Pancreas (tissue), 10 donors: Measurements from ENCODE around the gene FCRLB. TPM values are rescaled to one million over a fixed set of nuclear protein-coding genes. Genes with fewer than 3 reads are reported as not detected.
"Not testable (repeated sequence)": the region's sequence is repeated elsewhere in the genome, so short reads cannot be mapped to it uniquely, and the experiment has no call there.

Experiments
- ATAC-seq, 4 donors: fragments of 200-7000 bp; cut with Tn5 transposase; one replicate each; pipeline versions ENCODE4 v1.8.0 to v1.9.1; 2020; ENCODE audit warnings: mild to moderate bottlenecking in 4 of 4, moderate library complexity in 4 of 4
- DNase-seq, 6 donors: peaks; one replicate each; pipeline ENCODE4 v3.0.0-alpha.2; 2020
- FAIRE-seq: peaks from 2 replicates; lab custom pipeline; 2012; peaks lifted over from hg19 to GRCh38; lab: Jason Lieb, UNC
- H3K27ac ChIP-seq, 4 donors: fragments of 200-600 bp; sonication (generic); 1 replicate in 3 of 4; 2 replicates in 1 of 4; pipeline versions ENCODE4 v1.5.0 to v1.8.0; 2020
- H3K27me3 ChIP-seq, 4 donors: fragments of 200-600 bp; one replicate each; pipeline ENCODE4 v1.8.0; 2021
- H3K36me3 ChIP-seq, 3 donors: fragments of 200-600 bp; sonication (generic) in 1 of 3; one replicate each; pipeline versions ENCODE4 v1.5.0 to v1.8.0; 2020 to 2021
- H3K4me1 ChIP-seq, 3 donors: fragments of 200-600 bp; one replicate each; pipeline ENCODE4 v1.8.0; 2021
- H3K4me3 ChIP-seq, 4 donors: fragments of 200-600 bp; sonication (generic) in 2 of 4; one replicate each; pipeline versions ENCODE4 v1.5.0 to v1.8.0; 2020 to 2021
- H3K9me3 ChIP-seq, 4 donors: fragments of 200-600 bp; one replicate each; pipeline ENCODE4 v1.8.0; 2021
- WGBS, 2 donors: extraction: QIAGEN DNeasy Blood & Tissue Kit; methylation state at CpG; one replicate each; pipeline ENCODE4 v1.1.7; 2013; 5-methylcytosine and 5-hydroxymethylcytosine counted together
- intact Hi-C, 3 donors: fragments of 100-400 bp; cut with DNase I; formaldehyde crosslinking; loops; one replicate each; pipeline versions ENCODE4 v1.11.1 to v1.14.2; 2022
- polyA plus RNA-seq, 2 donors: library from polyadenylated mRNA; stranded (reverse); fragments of 200-250 nt; gene quantifications; one replicate each; pipeline ENCODE4 v1.2.3, GENCODE V29; 2013
- total RNA-seq, 6 donors: library from RNA; stranded (reverse); fragmentation: NEBNext Ultra II Directional in 4 of 6; extraction: Animal tissue kit (Norgen Biotek cat#: 25700) in 4 of 6; gene quantifications; one replicate each; pipeline versions ENCODE4 v1.2.1 to v1.2.4, GENCODE V29; 2021 to 2023
- TF ChIP-seq, protein P1 (sequence below), 4 donors: fragments of 200-600 bp; sonication (generic) in 3 of 4; IDR thresholded peaks; one replicate each; pipeline versions ENCODE4 v1.5.0 to v1.8.0; 2021; ENCODE audit warnings: antibody characterized with exemption in 4 of 4
- donor health status: healthy with polysubstance abuse.
- donor health status: DM: no; HTN: no; CAD: no; lungs with moderate emphysema.
- donor health status: DM: no; HTN: no; CAD: no.
- donor health status: control.
- donor health status: control.
- donor health status: Bipolar disorder and iron deficiency.
- donor health status: DM: yes; HTN: yes; CAD: no.
- donor health status: DM: no; HTN: no; CAD: no.
- donor health status: DM: no; HTN: no; CAD: no.
- donor health status: DM: yes; HTN: yes; CAD: no.

Gene FCRLB, protein sequence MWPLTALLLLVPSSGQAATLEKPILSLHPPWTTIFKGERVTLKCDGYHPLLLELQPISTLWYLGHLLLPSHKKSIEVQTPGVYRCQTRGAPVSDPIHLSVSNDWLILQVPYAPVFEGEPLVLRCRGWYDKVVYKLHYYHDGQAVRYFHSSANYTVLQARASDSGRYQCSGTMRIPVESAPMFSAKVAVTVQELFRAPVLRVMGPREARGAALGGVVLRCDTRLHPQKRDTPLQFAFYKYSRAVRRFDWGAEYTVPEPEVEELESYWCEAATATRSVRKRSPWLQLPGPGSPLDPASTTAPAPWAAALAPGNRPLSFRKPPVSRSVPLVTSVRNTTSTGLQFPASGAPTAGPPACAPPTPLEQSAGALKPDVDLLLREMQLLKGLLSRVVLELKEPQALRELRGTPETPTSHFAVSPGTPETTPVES
- total RNA-seq (under 1 TPM; 0.14 to 0.51 (median 0.36) TPM), polyA plus RNA-seq (under 1 TPM; 0.27 to 0.49 TPM)

DNA sequence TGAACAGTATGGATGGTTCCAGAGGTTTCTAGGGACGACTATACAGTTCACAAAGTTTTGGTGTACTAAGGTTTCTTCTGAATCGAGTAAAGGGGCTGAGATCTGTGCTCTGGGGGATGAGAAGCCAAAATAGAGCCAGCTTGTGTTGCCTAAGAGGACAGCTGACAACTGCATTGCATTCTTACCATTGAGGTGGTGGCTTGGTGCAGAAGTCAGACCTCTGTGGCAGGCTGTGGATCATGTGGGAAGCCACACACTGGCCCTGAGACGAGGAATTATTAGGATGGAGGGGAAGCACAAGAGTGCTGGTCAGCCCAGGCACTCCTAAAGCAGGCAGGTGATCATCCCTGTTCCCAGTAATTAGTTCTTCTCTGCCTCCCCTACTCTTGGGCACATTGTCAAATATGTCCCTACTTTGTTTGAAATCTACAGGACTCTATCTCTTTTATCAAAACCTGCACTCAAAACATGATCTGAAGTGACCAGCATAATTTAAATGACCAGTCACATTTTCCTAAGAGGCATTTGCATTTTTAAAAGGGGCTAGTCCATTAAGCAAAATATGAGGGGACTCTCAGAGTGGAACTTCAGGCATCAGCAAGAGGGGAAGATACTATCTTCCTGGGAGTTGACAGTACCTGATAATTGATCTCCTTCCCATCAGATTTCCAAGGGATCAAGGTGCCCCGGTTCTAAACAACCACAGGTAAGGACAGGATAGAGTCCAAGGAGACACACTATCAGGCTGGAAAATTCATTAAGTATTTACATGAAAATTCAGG is at the start of gene FCRLB:
FCRLB (plus strand) TSS at position 589 of the 782 bp plus-strand sequence. CDS start 1,129 bp downstream, outside the sequence.
- FAIRE-seq = no peak
- Histone ChIP-seq H3K4me1 (peaks cover 0 to 7% (median 0%) of the 10 kb centered on the region in 3 donors), H3K4me3 (no peak within 1 kb of the TSS), H3K27me3 (no peaks in the 10 kb centered on the region), H3K36me3 (no peaks in the 10 kb centered on the region), H3K27ac (no peak within 1 kb of the TSS), H3K9me3 (no peaks in the 10 kb centered on the region)
- 32 to 44% methylated on average over 4 of the region's 4 CpGs for WGBS, 2 donors
- ATAC-seq = no peak
- intact Hi-C loops = no loop called here
- DNase-seq = no peak
- TF ChIP-seq, protein P1, sequence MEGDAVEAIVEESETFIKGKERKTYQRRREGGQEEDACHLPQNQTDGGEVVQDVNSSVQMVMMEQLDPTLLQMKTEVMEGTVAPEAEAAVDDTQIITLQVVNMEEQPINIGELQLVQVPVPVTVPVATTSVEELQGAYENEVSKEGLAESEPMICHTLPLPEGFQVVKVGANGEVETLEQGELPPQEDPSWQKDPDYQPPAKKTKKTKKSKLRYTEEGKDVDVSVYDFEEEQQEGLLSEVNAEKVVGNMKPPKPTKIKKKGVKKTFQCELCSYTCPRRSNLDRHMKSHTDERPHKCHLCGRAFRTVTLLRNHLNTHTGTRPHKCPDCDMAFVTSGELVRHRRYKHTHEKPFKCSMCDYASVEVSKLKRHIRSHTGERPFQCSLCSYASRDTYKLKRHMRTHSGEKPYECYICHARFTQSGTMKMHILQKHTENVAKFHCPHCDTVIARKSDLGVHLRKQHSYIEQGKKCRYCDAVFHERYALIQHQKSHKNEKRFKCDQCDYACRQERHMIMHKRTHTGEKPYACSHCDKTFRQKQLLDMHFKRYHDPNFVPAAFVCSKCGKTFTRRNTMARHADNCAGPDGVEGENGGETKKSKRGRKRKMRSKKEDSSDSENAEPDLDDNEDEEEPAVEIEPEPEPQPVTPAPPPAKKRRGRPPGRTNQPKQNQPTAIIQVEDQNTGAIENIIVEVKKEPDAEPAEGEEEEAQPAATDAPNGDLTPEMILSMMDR (IDR thresholded peaks at IDR 0.05) = no peak

DNA sequence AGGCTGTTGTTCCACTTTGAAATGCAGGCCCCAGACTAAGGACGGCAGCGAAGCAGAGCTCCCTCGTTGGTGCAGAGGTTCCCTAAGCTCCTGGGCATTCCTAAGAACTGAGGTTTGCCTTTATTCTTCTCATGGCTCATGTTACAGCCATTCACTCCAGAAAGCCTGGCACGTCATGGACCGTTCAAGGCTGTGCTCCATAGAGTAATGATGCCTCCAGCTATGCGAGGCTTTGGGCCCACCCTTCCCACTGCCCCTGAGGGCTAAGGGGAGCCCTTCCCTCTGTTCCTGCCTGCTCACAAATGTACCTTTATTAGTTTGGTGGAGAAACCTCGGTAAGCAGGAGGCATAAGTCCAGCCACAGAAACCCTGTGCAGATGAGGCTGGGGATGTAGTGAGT is 47.9 kb upstream of the FCRLB start:
- H3K4me3 ChIP-seq, H3K4me1 ChIP-seq, H3K9me3 ChIP-seq, ATAC-seq, H3K27me3 ChIP-seq, intact Hi-C loops, H3K36me3 ChIP-seq, H3K27ac ChIP-seq, FAIRE-seq, DNase-seq: not testable (repeated sequence)
- 80 to 83% methylated on average over 4 to 7 of the region's 7 CpGs for WGBS, 2 donors

DNA sequence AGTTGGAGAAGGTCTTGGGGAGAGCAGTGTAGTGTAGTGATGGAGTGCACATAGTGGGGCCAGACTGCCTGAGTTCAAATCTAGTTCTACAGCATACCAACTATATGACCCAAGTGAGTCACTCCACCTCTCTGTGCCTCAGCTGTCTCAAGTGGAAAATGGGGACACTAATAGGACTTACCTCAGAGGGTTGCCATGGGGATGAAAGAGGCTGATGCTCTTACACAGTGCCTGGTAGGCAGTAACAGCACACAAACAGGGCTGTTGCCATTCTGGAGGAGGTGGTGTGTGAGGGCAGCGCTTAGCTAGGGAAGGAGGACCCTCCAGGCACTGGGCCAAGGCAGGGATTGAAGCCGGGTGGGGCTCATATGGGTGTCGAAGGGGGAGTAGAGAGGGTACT is 46.9 kb upstream of the FCRLB start:
- FAIRE-seq, DNase-seq, H3K9me3 ChIP-seq, H3K27me3 ChIP-seq, ATAC-seq, H3K4me3 ChIP-seq, H3K27ac ChIP-seq, intact Hi-C loops, H3K4me1 ChIP-seq, H3K36me3 ChIP-seq: not testable (repeated sequence)
- 80 to 82% methylated on average over 2 of the region's 3 CpGs for WGBS, 2 donors

DNA sequence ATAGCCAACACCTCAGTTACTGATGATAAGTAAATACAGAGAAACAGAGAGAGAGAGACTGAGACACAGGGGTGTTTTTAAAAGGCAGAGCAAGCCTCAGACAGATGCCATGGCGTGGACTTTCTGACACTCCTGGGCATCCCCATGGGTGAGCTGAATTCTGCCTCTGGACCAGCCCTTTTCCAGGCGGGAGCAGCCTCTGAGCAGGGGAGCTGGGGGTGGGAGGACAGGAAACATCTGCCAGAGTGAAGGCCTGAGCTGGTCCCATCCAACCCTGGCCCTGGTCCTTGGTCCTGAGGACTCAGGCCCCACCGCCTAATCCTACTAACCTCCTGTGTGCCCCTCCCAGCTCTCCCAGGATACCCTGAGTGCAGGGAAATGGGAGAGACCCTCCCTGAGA is 46.4 kb upstream of the FCRLB start:
- not testable (repeated sequence) for H3K4me3 ChIP-seq, FAIRE-seq
- 80% methylated on average over 3 of the region's 3 CpGs for WGBS, 2 donors

DNA sequence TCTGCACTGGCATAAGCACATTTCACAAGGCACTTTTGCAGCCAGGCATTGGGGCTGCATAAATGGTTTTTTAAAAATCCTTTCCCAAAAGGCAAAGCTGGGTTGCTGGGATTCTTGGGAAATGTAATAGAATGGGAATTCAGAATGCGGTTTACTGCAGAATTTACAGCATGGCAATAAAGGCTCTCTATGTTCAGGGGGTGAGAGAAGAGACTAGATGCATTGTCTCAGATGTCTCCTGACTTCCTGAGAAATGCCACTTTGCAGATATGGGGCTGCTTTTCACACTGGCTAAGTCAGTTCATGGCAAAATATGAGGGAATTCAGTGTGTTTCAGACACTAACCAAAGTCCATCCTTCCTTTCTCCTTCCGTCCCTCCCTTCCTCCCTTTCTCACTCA is 44.9 kb upstream of the FCRLB start:
- Histone ChIP-seq H3K27ac (no peak overlapping the region), H3K9me3 (no peaks in the 10 kb centered on the region), H3K4me1 (no peaks in the 10 kb centered on the region), H3K27me3 (no peaks in the 10 kb centered on the region), H3K4me3 (no peak overlapping the region), H3K36me3 (no peaks in the 10 kb centered on the region)
- FAIRE-seq (no peak), DNase-seq (no peak), ATAC-seq (no peak)
- 91% methylated on average over 2 of the region's 2 CpGs for WGBS, 2 donors
- intact Hi-C loops = no loop called here
- TF ChIP-seq, protein P1 (IDR thresholded peaks at IDR 0.05) = no peak

More for the DNA sequence above, 46.4 kb upstream of the FCRLB start:
- ATAC-seq, H3K27ac ChIP-seq, H3K27me3 ChIP-seq, intact Hi-C loops, DNase-seq, H3K9me3 ChIP-seq, H3K36me3 ChIP-seq, H3K4me1 ChIP-seq: not testable (repeated sequence)

DNA sequence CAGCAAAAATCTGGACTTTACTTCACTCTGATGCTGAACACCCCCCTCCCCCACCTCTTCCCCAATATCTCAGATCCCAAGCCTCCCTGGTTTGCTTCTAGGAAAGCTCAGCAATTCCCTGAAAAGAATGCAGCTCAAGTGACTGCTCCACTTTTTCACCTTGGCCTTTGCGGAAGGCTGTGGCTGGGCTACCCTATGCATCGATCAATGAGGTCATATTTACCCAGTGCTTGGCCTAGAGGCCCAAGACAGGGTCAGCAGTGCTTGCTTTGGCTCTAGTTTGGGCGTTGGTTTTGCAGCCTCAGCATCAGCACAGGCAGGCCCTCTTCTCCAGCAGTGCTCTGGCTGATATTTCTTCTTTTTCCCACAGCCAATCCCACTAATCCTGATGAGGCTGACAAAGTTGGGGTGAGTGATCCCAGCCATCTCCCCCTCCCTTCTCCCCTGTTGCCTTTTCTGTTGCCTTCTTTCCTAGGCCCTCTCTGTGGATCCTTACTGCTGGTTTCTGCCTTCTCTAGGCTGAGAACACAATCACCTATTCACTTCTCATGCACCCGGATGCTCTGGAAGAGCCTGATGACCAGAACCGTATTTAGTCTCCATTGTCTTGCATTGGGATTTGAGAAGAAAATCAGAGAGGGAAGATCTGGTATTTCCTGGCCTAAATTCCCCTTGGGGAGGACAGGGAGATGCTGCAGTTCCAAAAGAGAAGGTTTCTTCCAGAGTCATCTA is 44.2 kb upstream of the FCRLB start:
- peak in 1 of 6 donors; percentile 18 for DNase-seq
- TF ChIP-seq, protein P1 (IDR thresholded peaks at IDR 0.05) = no peak
- no peaks in the 10 kb centered on the region for H3K4me1 ChIP-seq
- no peaks in the 10 kb centered on the region for H3K9me3 ChIP-seq
- intact Hi-C loops = no loop called here
- no peaks in the 10 kb centered on the region for H3K27me3 ChIP-seq
- H3K4me3 ChIP-seq = no peak overlapping the region
- peak in 3 of 4 donors; percentile 45 to 75 (median 74) for ATAC-seq
- H3K27ac ChIP-seq = no peak overlapping the region
- no peaks in the 10 kb centered on the region for H3K36me3 ChIP-seq
- no peak for FAIRE-seq
- 60% methylated on average over 5 of the region's 5 CpGs for WGBS, 2 donors
